Astrocyte (in vitro differentiated cells and primary cell): Measurements from ENCODE around the gene OAS3. TPM values are rescaled to one million over a fixed set of nuclear protein-coding genes. Genes with fewer than 3 reads are reported as not detected.

Source experiments
- DNase-seq: peaks from one replicate; pipeline ENCODE4 v3.0.0-alpha.2; 2010; ENCODE audit warnings: low read depth
- FAIRE-seq: peaks from 2 replicates; lab custom pipeline; 2011; peaks lifted over from hg19 to GRCh38; lab: Jason Lieb, UNC
- H2AFZ ChIP-seq: 2 replicates; pipeline ENCODE4 v1.6.0; 2012; ENCODE audit warnings: low read depth, low read length, inconsistent platforms
- H3K27ac ChIP-seq: 2 replicates; pipeline ENCODE4 v1.5.1; 2011; ENCODE audit warnings: low read depth, low read length, inconsistent platforms
- H3K27me3 ChIP-seq: 2 replicates; pipeline ENCODE4 v1.6.0; 2011; ENCODE audit warnings: low read length, inconsistent platforms; ENCODE audit not compliant: insufficient read depth
- H3K36me3 ChIP-seq: 2 replicates; pipeline ENCODE4 v1.5.1; 2011; ENCODE audit warnings: low read length, inconsistent platforms; ENCODE audit not compliant: insufficient read depth
- H3K4me1 ChIP-seq: 2 replicates; pipeline ENCODE4 v1.5.1; 2011; ENCODE audit warnings: low read length, inconsistent platforms; ENCODE audit not compliant: insufficient read depth
- H3K4me2 ChIP-seq: 2 replicates; pipeline ENCODE4 v1.6.0; 2012; ENCODE audit warnings: low read length, inconsistent platforms
- H3K4me3 ChIP-seq: 2 replicates; pipeline ENCODE4 v1.5.1; 2011; ENCODE audit warnings: low read depth, mild to moderate bottlenecking, low read length, inconsistent platforms; ENCODE audit not compliant: insufficient read depth
- H3K79me2 ChIP-seq: 2 replicates; pipeline ENCODE4 v1.6.0; 2012; ENCODE audit warnings: mild to moderate bottlenecking, low read length, inconsistent platforms; ENCODE audit not compliant: insufficient read depth
- H3K9ac ChIP-seq: 2 replicates; pipeline ENCODE4 v1.6.0; 2012; ENCODE audit warnings: mild to moderate bottlenecking, low read length, inconsistent platforms
- H3K9me3 ChIP-seq: 2 replicates; pipeline ENCODE4 v1.5.1; 2012; ENCODE audit warnings: low read depth, mild to moderate bottlenecking, low read length, inconsistent platforms; ENCODE audit not compliant: insufficient read depth
- H4K20me1 ChIP-seq: 2 replicates; pipeline ENCODE4 v1.6.0; 2012; ENCODE audit warnings: low read length, inconsistent platforms; ENCODE audit not compliant: insufficient read depth
- H3K27ac Mint-ChIP-seq: one replicate; pipeline ENCODE4 v1.8.0; 2021; ENCODE audit warnings: mild to moderate bottlenecking, mixed read lengths; ENCODE audit not compliant: unreplicated experiment
- H3K27me3 Mint-ChIP-seq: one replicate; pipeline ENCODE4 v1.8.0; 2021; ENCODE audit warnings: low read depth, mixed read lengths; ENCODE audit not compliant: unreplicated experiment
- H3K36me3 Mint-ChIP-seq: one replicate; pipeline ENCODE4 v1.8.0; 2021; ENCODE audit warnings: low read depth, mixed read lengths; ENCODE audit not compliant: unreplicated experiment
- H3K4me1 Mint-ChIP-seq: one replicate; pipeline ENCODE4 v1.8.0; 2021; ENCODE audit warnings: low read depth, mixed read lengths; ENCODE audit not compliant: unreplicated experiment
- H3K4me3 Mint-ChIP-seq: one replicate; pipeline ENCODE4 v1.8.0; 2021; ENCODE audit warnings: mild to moderate bottlenecking, moderate library complexity, mixed read lengths; ENCODE audit not compliant: unreplicated experiment
- H3K9me3 Mint-ChIP-seq: one replicate; pipeline ENCODE4 v1.8.0; 2021; ENCODE audit warnings: mild to moderate bottlenecking, mixed read lengths; ENCODE audit not compliant: unreplicated experiment
- EZH2 ChIP-seq: IDR thresholded peaks from 2 replicates; pipeline ENCODE4 v1.6.1; 2012; ENCODE audit warnings: mild to moderate bottlenecking, low read length, inconsistent platforms; ENCODE audit not compliant: insufficient read depth
- total RNA-seq: library from RNA; stranded (reverse); gene quantifications from 2 replicates; pipeline ENCODE4 v1.2.1, GENCODE V29; 2021
- TF ChIP-seq, protein P1 (sequence below): IDR thresholded peaks from 2 replicates; pipeline ENCODE4 v1.5.1; 2011; ENCODE audit warnings: low read depth, mild to moderate bottlenecking, inconsistent platforms, low read length, moderate library complexity; ENCODE audit not compliant: insufficient read depth

Gene OAS3
- total RNA-seq, 1 donor from 2014 or later = 33.8 TPM

DNA sequence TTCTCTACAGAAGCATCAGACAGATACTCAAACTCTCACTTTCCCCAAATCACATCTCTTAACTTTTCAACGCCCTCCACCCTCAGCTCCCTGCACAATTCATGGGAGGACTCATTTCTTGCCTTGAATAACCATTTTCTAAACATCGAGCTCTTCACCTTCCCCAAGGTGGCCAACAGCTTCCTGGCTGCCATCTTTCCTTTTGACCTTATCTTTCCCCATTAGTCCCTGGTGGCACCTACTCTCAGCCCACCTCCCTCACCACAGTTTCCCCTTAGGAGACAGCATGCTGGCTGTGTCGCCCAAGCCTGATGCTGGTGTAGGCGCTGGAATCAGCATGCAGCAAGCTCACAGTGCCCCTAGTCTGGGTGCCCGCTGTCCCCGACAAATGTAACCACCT is 39.9 kb upstream of the OAS3 start:
- no peak overlapping the region for H3K4me3 ChIP-seq
- H3K27me3 Mint-ChIP-seq = peaks cover 30% of the 10 kb centered on the region
- no peaks in the 10 kb centered on the region for H3K79me2 ChIP-seq
- no peaks in the 10 kb centered on the region for H3K27me3 ChIP-seq
- no peak overlapping the region for H2AFZ ChIP-seq
- H3K4me3 Mint-ChIP-seq = no peak overlapping the region
- peaks cover 2% of the 10 kb centered on the region for H3K4me1 Mint-ChIP-seq
- H3K4me1 ChIP-seq = no peaks in the 10 kb centered on the region
- no peak overlapping the region for H3K4me2 ChIP-seq
- no peak for FAIRE-seq
- H3K36me3 ChIP-seq = no peaks in the 10 kb centered on the region
- H3K36me3 Mint-ChIP-seq = no peaks in the 10 kb centered on the region
- no peak overlapping the region for H3K27ac Mint-ChIP-seq
- no peak overlapping the region for H3K9ac ChIP-seq
- DNase-seq = no peak
- H4K20me1 ChIP-seq = no peaks in the 10 kb centered on the region
- no peaks in the 10 kb centered on the region for H3K9me3 Mint-ChIP-seq
- H3K9me3 ChIP-seq = no peaks in the 10 kb centered on the region
- no peak overlapping the region for H3K27ac ChIP-seq
- TF ChIP-seq, protein P1, sequence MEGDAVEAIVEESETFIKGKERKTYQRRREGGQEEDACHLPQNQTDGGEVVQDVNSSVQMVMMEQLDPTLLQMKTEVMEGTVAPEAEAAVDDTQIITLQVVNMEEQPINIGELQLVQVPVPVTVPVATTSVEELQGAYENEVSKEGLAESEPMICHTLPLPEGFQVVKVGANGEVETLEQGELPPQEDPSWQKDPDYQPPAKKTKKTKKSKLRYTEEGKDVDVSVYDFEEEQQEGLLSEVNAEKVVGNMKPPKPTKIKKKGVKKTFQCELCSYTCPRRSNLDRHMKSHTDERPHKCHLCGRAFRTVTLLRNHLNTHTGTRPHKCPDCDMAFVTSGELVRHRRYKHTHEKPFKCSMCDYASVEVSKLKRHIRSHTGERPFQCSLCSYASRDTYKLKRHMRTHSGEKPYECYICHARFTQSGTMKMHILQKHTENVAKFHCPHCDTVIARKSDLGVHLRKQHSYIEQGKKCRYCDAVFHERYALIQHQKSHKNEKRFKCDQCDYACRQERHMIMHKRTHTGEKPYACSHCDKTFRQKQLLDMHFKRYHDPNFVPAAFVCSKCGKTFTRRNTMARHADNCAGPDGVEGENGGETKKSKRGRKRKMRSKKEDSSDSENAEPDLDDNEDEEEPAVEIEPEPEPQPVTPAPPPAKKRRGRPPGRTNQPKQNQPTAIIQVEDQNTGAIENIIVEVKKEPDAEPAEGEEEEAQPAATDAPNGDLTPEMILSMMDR = no peak
- no peak for TF ChIP-seq EZH2

DNA sequence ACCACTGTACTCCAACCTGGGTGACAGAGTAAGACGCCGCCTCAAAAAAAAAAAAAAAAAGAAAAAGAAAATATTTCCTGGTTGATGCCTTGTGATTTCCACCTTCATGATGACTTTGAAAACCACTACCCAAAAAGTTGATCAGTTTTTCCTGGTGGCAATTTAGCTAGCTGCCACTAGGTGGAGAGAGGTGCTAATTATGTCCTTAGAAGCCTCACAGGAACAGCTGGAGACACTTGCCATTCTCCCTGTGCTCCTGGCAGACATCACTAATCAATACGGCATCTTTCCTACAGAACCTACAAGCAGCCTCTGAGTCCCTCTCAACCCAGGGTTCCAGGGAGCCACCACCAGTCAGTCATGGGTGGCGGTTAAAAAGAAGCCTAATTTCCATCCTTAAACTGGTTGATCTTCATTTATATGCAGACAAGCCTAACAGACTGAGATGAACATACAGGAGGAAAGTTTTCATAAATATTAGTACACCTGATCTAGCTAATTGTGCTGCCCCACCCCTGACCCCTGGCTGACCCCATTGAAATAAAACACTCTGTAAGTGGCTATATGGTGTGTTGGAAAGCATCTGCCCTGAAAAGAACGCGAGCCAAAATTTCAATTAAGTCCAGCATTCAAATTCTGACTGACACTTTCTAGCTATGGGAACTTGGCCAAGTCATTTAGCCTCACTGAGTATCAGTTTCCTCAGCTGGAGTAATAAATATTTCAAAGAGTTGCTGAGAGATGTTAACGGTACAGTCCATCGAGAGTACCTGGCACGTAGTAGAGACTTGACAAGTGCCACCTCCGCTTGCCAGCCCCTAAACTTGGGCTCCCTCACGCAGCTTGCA is 37.8 kb upstream of the OAS3 start:
- Histone ChIP-seq H3K4me3 (no peak overlapping the region), H3K4me1 (no peaks in the 10 kb centered on the region), H4K20me1 (no peaks in the 10 kb centered on the region), H3K36me3 (no peaks in the 10 kb centered on the region), H3K9ac (no peak overlapping the region), H3K27me3 (no peaks in the 10 kb centered on the region), H3K79me2 (no peaks in the 10 kb centered on the region), H3K9me3 (no peaks in the 10 kb centered on the region), H2AFZ (no peak overlapping the region), H3K4me2 (no peak overlapping the region), H3K27ac (no peak overlapping the region)
- FAIRE-seq (no peak), DNase-seq (peak; percentile 4)
- no peak overlapping the region for H3K27ac Mint-ChIP-seq
- H3K9me3 Mint-ChIP-seq = no peaks in the 10 kb centered on the region
- TF ChIP-seq, protein P1 = peak; percentile 74
- TF ChIP-seq EZH2 = no peak
- peaks cover 32% of the 10 kb centered on the region for H3K27me3 Mint-ChIP-seq
- H3K36me3 Mint-ChIP-seq = no peaks in the 10 kb centered on the region
- H3K4me3 Mint-ChIP-seq = no peak overlapping the region
- peaks cover 4% of the 10 kb centered on the region for H3K4me1 Mint-ChIP-seq

DNA sequence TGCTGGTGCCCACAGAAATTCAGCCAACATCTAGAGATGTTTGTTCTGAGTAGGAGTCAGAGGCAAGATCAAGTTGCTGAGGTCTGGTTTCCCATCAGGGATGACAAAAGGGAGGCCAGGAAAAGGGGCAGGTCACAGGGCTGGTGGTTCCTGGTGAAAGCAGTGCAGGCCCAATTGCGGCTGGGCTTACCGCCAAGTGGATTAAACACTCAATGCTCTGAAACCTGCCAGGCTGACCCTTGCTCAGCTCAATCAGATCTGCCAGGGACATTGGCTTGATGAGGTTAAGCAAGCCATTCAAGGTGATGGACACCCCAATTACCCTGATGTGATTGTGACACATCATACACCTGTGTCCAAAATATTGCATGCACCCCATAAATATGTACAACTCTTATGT is 37.0 kb upstream of the OAS3 start:
- no peak for TF ChIP-seq EZH2
- TF ChIP-seq, protein P1 = no peak
- H3K27ac ChIP-seq = no peak overlapping the region
- H3K9me3 ChIP-seq = no peaks in the 10 kb centered on the region
- H4K20me1 ChIP-seq = no peaks in the 10 kb centered on the region
- no peaks in the 10 kb centered on the region for H3K9me3 Mint-ChIP-seq
- H3K27me3 ChIP-seq = no peaks in the 10 kb centered on the region
- H3K4me3 ChIP-seq = no peak overlapping the region
- no peak overlapping the region for H3K4me2 ChIP-seq
- no peaks in the 10 kb centered on the region for H3K79me2 ChIP-seq
- peaks cover 27% of the 10 kb centered on the region for H3K27me3 Mint-ChIP-seq
- no peak overlapping the region for H3K4me3 Mint-ChIP-seq
- H3K9ac ChIP-seq = no peak overlapping the region
- H2AFZ ChIP-seq = no peak overlapping the region
- FAIRE-seq = no peak
- no peak overlapping the region for H3K27ac Mint-ChIP-seq
- no peaks in the 10 kb centered on the region for H3K36me3 Mint-ChIP-seq
- H3K4me1 ChIP-seq = no peaks in the 10 kb centered on the region
- no peak for DNase-seq
- no peaks in the 10 kb centered on the region for H3K36me3 ChIP-seq
- H3K4me1 Mint-ChIP-seq = peaks cover 4% of the 10 kb centered on the region
